CD4-positive, alpha-beta T cell (primary cell): Measurements from ENCODE around the gene ARHGAP33. TPM values are rescaled to one million over a fixed set of nuclear protein-coding genes. Genes with fewer than 3 reads are reported as not detected.
A peak's percentile ranks its signal among the peaks of the same experiment; 100 is the strongest.

Experiments used
- ATAC-seq: fragments of 200-7000 bp; cut with Tn5 transposase; one replicate; pipeline ENCODE4 v1.10.0; 2022; ENCODE audit warnings: mild to moderate bottlenecking; ENCODE audit not compliant: poor library complexity
- CTCF ChIA-PET: fragments of 350-600 bp; sonication (Branson Sonifier 250); formaldehyde crosslinking; loops from one replicate; lab custom pipeline; 2021; ENCODE audit warnings: antibody characterized with exemption, inconsistent platforms; lab: Charles Lee
- POLR2A ChIA-PET: fragments of 350-600 bp; sonication (Branson Sonifier 250); formaldehyde crosslinking; loops from one replicate; lab custom pipeline; 2021; ENCODE audit warnings: antibody characterized with exemption, inconsistent platforms; lab: Charles Lee
- DNase-seq, 14 experiments: peaks; one replicate each; pipeline ENCODE4 v3.0.0-alpha.2; 2013 to 2020; ENCODE audit warnings: mixed read lengths in 2 of 14
- H3K27ac ChIP-seq, 2 donors: one replicate each; pipeline versions ENCODE4 v1.5.1 to v1.7.0; 2013; ENCODE audit warnings: low read length in 2 of 2, low read depth in 1 of 2, mild to moderate bottlenecking in 1 of 2
- H3K27me3 ChIP-seq, 2 experiments: 1 replicate in 1 of 2; 2 replicates in 1 of 2; pipeline versions ENCODE4 v1.6.1 to v1.7.0; 2013; ENCODE audit warnings: low read length in 2 of 2, control low read depth in 1 of 2, mild to moderate bottlenecking in 1 of 2, moderate library complexity in 1 of 2; ENCODE audit not compliant: insufficient read depth in 2 of 2, control insufficient read depth in 1 of 2
- H3K36me3 ChIP-seq: one replicate; pipeline ENCODE4 v1.6.1; 2013; ENCODE audit warnings: low read length, control low read depth; ENCODE audit not compliant: insufficient read depth
- H3K4me1 ChIP-seq: one replicate; pipeline ENCODE4 v1.6.1; 2013; ENCODE audit warnings: low read length, control low read depth; ENCODE audit not compliant: insufficient read depth
- H3K4me3 ChIP-seq: one replicate; pipeline ENCODE4 v1.5.1; 2013; ENCODE audit warnings: mild to moderate bottlenecking, low read length, moderate library complexity
- H3K9me3 ChIP-seq, 2 experiments: 1 replicate in 1 of 2; 2 replicates in 1 of 2; pipeline versions ENCODE4 v1.6.1 to v1.7.0; 2013; ENCODE audit warnings: low read length in 2 of 2, mild to moderate bottlenecking in 2 of 2, control low read depth in 1 of 2, moderate library complexity in 1 of 2; ENCODE audit not compliant: control insufficient read depth in 1 of 2, insufficient read depth in 1 of 2
- H3K27ac Mint-ChIP-seq: one replicate; pipeline ENCODE4 v1.8.0; 2020; ENCODE audit warnings: mixed read lengths
- H3K27me3 Mint-ChIP-seq: one replicate; pipeline ENCODE4 v1.8.0; 2021; ENCODE audit warnings: mixed read lengths
- H3K36me3 Mint-ChIP-seq: one replicate; pipeline ENCODE4 v1.8.0; 2021; ENCODE audit warnings: low read depth, mixed read lengths
- H3K4me1 Mint-ChIP-seq: one replicate; pipeline ENCODE4 v1.8.0; 2021; ENCODE audit warnings: low read depth, mixed read lengths
- H3K4me3 Mint-ChIP-seq: one replicate; pipeline ENCODE4 v1.8.0; 2020; ENCODE audit warnings: mild to moderate bottlenecking, mixed read lengths
- H3K9me3 Mint-ChIP-seq: one replicate; pipeline ENCODE4 v1.8.0; 2020; ENCODE audit warnings: mixed read lengths
- CTCF ChIP-seq: fragments of 200-600 bp; IDR thresholded peaks from one replicate; pipeline ENCODE4 v1.8.0; 2022; ENCODE audit warnings: antibody characterized with exemption, mild to moderate bottlenecking
- intact Hi-C, 2 experiments: fragments of 100-400 bp; cut with DNase I in 1 of 2; cut with micrococcal nuclease in 1 of 2; formaldehyde crosslinking; loops; one replicate each; pipeline versions ENCODE4 v1.15.1 to v1.9.0; 2023 to 2025; cut with DNase I, micrococcal nuclease
- total RNA-seq, 174 experiments: library from RNA in 2 of 174; stranded (reverse) in 2 of 174; gene quantifications; one replicate each; pipeline ENCODE4 v1.2.3 and lab custom pipeline; 2021 to 2026

The ARHGAP33 gene
- total RNA-seq, 2 experiments from 2014 or later = 16.4 to 19.5 TPM

GRCh38 chr19:35754370-35755130, 20.8 kb upstream of the ARHGAP33 start:
- CTCF ChIA-PET = no interaction called here
- Mint-ChIP-seq H3K27ac (no peak overlapping the region), H3K9me3 (no peaks in the 10 kb centered on the region)

GRCh38 chr19:35755131-35755549, 20.2 kb upstream of the ARHGAP33 start:
- Histone ChIP-seq H3K4me3 (no peak overlapping the region), H3K27me3 (peaks cover 0 to 2% of the 10 kb centered on the region in 2 experiments), H3K9me3 (no peaks in the 10 kb centered on the region), H3K36me3 (peaks cover 31% of the 10 kb centered on the region), H3K4me1 (peaks cover 45% of the 10 kb centered on the region), H3K27ac (no peak overlapping the region)
- Mint-ChIP-seq H3K27me3 (peaks cover 15% of the 10 kb centered on the region), H3K27ac (no peak overlapping the region), H3K9me3 (no peaks in the 10 kb centered on the region), H3K4me1 (peaks cover 41% of the 10 kb centered on the region), H3K36me3 (peaks cover 34% of the 10 kb centered on the region), H3K4me3 (peak overlapping the region; percentile 80)
- intact Hi-C loops = loop anchor here (5.0 to 10.0 kb wide), 5 partner anchors 38 to 930 kb away; partner anchors contain the start of genes COX6B1 (in 1 of the 2), ETV2 (in 1 of the 2), KMT2B (in 1 of the 2) and ZNF567 (in 1 of the 2)
- no peak for TF ChIP-seq CTCF
- ChIA-PET POLR2A (interaction anchor here (1.0 kb wide), 1 partner anchor 11 kb away, joined by 3 read pairs; no protein-coding TSS in a partner anchor), CTCF (no interaction called here)
- no peak for DNase-seq
- no peak for ATAC-seq

More at GRCh38 chr19:35754370-35755130, 20.8 kb upstream of the ARHGAP33 start:
- Histone ChIP-seq H3K27me3 (peaks cover 0 to 2% of the 10 kb centered on the region in 2 experiments), H3K27ac (no peak overlapping the region), H3K36me3 (peaks cover 28% of the 10 kb centered on the region), H3K9me3 (no peaks in the 10 kb centered on the region), H3K4me3 (no peak overlapping the region), H3K4me1 (peaks cover 48% of the 10 kb centered on the region)
- Mint-ChIP-seq H3K27me3 (peaks cover 15% of the 10 kb centered on the region), H3K4me1 (peaks cover 36% of the 10 kb centered on the region), H3K36me3 (peaks cover 34% of the 10 kb centered on the region), H3K4me3 (peak overlapping the region; percentile 80)
- DNase-seq (peak in 1 of 14 experiments; percentile 14), ATAC-seq (no peak)
- POLR2A ChIA-PET = no interaction called here
- TF ChIP-seq CTCF = no peak
- intact Hi-C loops = loop anchor here (5.0 to 10.0 kb wide), 5 partner anchors 37 to 930 kb away; partner anchors contain the start of genes COX6B1 (in 1 of the 2), ETV2 (in 1 of the 2), KMT2B (in 1 of the 2) and ZNF567 (in 1 of the 2)

GRCh38 chr19:35755550-35756376, 19.6 kb upstream of the ARHGAP33 start:
- peaks cover 35% of the 10 kb centered on the region for H3K36me3 ChIP-seq

More at GRCh38 chr19:35755550-35756376, 19.6 kb upstream of the ARHGAP33 start:
- H3K36me3 Mint-ChIP-seq = peaks cover 35% of the 10 kb centered on the region
- POLR2A ChIA-PET = interaction anchor here (1.0 kb wide), 1 partner anchor 11 kb away, joined by 3 read pairs; no protein-coding TSS in a partner anchor
- Histone ChIP-seq H3K27me3 (peaks cover 0 to 2% of the 10 kb centered on the region in 2 experiments), H3K27ac (no peak overlapping the region), H3K4me3 (no peak overlapping the region), H3K9me3 (no peaks in the 10 kb centered on the region), H3K4me1 (peaks cover 43% of the 10 kb centered on the region)
- H3K27me3 Mint-ChIP-seq = peaks cover 15% of the 10 kb centered on the region
- CTCF ChIA-PET = no interaction called here
- H3K27ac Mint-ChIP-seq = no peak overlapping the region
- H3K9me3 Mint-ChIP-seq = no peaks in the 10 kb centered on the region
- H3K4me1 Mint-ChIP-seq = peaks cover 41% of the 10 kb centered on the region
- peak; percentile 5 for ATAC-seq
- peak; percentile 31 to 85 (median 56) for DNase-seq
- peak overlapping the region; percentile 68 for H3K4me3 Mint-ChIP-seq
- no peak for TF ChIP-seq CTCF
- intact Hi-C loops = loop anchor here (5.0 to 10.0 kb wide), 5 partner anchors 38 to 929 kb away; partner anchors contain the start of genes COX6B1 (in 1 of the 2), ETV2 (in 1 of the 2), KMT2B (in 1 of the 2) and ZNF567 (in 1 of the 2)
